Colonic mucosa (tissue), 4 donors: ENCODE data around the gene RABEP1. TPM values are rescaled to one million over a fixed set of nuclear protein-coding genes. Genes with fewer than 3 reads are reported as not detected.
"Not testable (repeated sequence)": the region's sequence is repeated elsewhere in the genome, so short reads cannot be mapped to it uniquely, and the experiment has no call there.

Source experiments
- DNase-seq: peaks from one replicate; pipeline ENCODE4 v3.0.0-alpha.2; 2020
- H3K27ac ChIP-seq: fragments of 200-600 bp; one replicate; pipeline ENCODE4 v1.8.0; 2021
- H3K27me3 ChIP-seq: fragments of 200-600 bp; one replicate; pipeline ENCODE4 v1.8.0; 2021
- H3K36me3 ChIP-seq: fragments of 200-600 bp; one replicate; pipeline ENCODE4 v1.8.0; 2021
- H3K4me1 ChIP-seq: fragments of 200-600 bp; one replicate; pipeline ENCODE4 v1.8.0; 2021; ENCODE audit warnings: mild to moderate bottlenecking
- H3K4me3 ChIP-seq: fragments of 200-600 bp; one replicate; pipeline ENCODE4 v1.8.0; 2021
- H3K9ac ChIP-seq, 2 donors: one replicate each; pipeline ENCODE4 v1.7.0; 2013; ENCODE audit warnings: control low read depth in 2 of 2, low read depth in 2 of 2, low read length in 2 of 2
- H3K9me3 ChIP-seq: fragments of 200-600 bp; one replicate; pipeline ENCODE4 v1.8.0; 2021
- CTCF ChIP-seq: fragments of 200-600 bp; IDR thresholded peaks from one replicate; pipeline ENCODE4 v1.8.0; 2022; ENCODE audit warnings: antibody characterized with exemption, mild to moderate bottlenecking
- intact Hi-C: fragments of 100-400 bp; cut with DNase I; formaldehyde crosslinking; loops from one replicate; pipeline ENCODE4 v1.14.1; 2022
- total RNA-seq, 2 donors: library from RNA; stranded (reverse); fragmentation: NEBNext Ultra II Directional in 1 of 2; extraction: Animal tissue kit (Norgen Biotek cat#: 25700) in 1 of 2; gene quantifications; one replicate each; pipeline ENCODE4 v1.2.1, GENCODE V29; 2021
- donor health status: healthy.
- donor health status: DM: no; HTN: no; CAD: no.
- donor health status: DM: no; HTN: no; CAD: no.

Gene RABEP1
- total RNA-seq = 10 to 100 TPM; 22.6 to 23.2 TPM

GRCh38 chr17:5281814-5282641 lies at the start of gene RABEP1:
Gene RABEP1 (plus strand): TSS chr17:5282284. CDS start chr17:5282487, 203 bp downstream.
- Histone ChIP-seq H3K27me3 (no peaks in the 10 kb centered on the region), H3K9ac (peak within 1 kb of the TSS; percentile 71 to 89), H3K27ac (peak within 1 kb of the TSS; percentile 72), H3K4me1 (peaks cover 6% of the 10 kb centered on the region), H3K36me3 (no peaks in the 10 kb centered on the region), H3K9me3 (no peaks in the 10 kb centered on the region), H3K4me3 (peak within 1 kb of the TSS; percentile 68)
- no peak for TF ChIP-seq CTCF
- intact Hi-C loops = no loop called here
- DNase-seq = peak; percentile 96

- H3K9me3 ChIP-seq, H3K4me3 ChIP-seq, H3K4me1 ChIP-seq, DNase-seq, H3K36me3 ChIP-seq, intact Hi-C loops, H3K27ac ChIP-seq, H3K9ac ChIP-seq, H3K27me3 ChIP-seq: not testable (repeated sequence)
Observed at GRCh38 chr17:5233492-5233891, 48.6 kb upstream of the RABEP1 start.

GRCh38 chr17:5234645-5235576 lies 47.2 kb upstream of the RABEP1 start, which contains the start of gene SCIMP:
Gene SCIMP (minus strand): TSS chr17:5234860. CDS start chr17:5234755, 105 bp downstream.
- Histone ChIP-seq H3K4me3 (no peak within 1 kb of the TSS), H3K27me3 (no peaks in the 10 kb centered on the region), H3K9ac (no peak within 1 kb of the TSS), H3K36me3 (no peaks in the 10 kb centered on the region), H3K27ac (no peak within 1 kb of the TSS), H3K4me1 (no peaks in the 10 kb centered on the region), H3K9me3 (no peaks in the 10 kb centered on the region)
- TF ChIP-seq CTCF = no peak
- peak; percentile 25 for DNase-seq
- intact Hi-C loops = no loop called here

- intact Hi-C loops = no loop called here
- no peak for DNase-seq
Observed at GRCh38 chr17:5236938-5237540, 45.0 kb upstream of the RABEP1 start.

GRCh38 chr17:5237541-5238016 lies 44.5 kb upstream of the RABEP1 start:
- Histone ChIP-seq H3K36me3 (no peaks in the 10 kb centered on the region), H3K27ac (no peak overlapping the region), H3K9me3 (no peaks in the 10 kb centered on the region), H3K4me3 (no peak overlapping the region), H3K27me3 (no peaks in the 10 kb centered on the region), H3K4me1 (no peaks in the 10 kb centered on the region), H3K9ac (no peak overlapping the region)
- DNase-seq = peak; percentile 74
- intact Hi-C loops = no loop called here
- TF ChIP-seq CTCF = peak; percentile 72

More at GRCh38 chr17:5236938-5237540, 45.0 kb upstream of the RABEP1 start:
- Histone ChIP-seq H3K9me3 (no peaks in the 10 kb centered on the region), H3K9ac (no peak overlapping the region), H3K27ac (no peak overlapping the region), H3K27me3 (no peaks in the 10 kb centered on the region), H3K36me3 (no peaks in the 10 kb centered on the region), H3K4me1 (no peaks in the 10 kb centered on the region), H3K4me3 (no peak overlapping the region)
- TF ChIP-seq CTCF = no peak
